CD4-positive, alpha-beta T cell treated with Interleukin-10 for 1 hour (primary cell): ENCODE measurements around the gene HLA-DRB5.
"Not testable (repeated sequence)": the region's sequence is repeated elsewhere in the genome, so short reads cannot be mapped to it uniquely, and the experiment has no call there.

Experiments
- DNase-seq: peaks from one replicate; pipeline ENCODE4 v3.0.0-alpha.2; 2020

The HLA-DRB5 gene

DNA sequence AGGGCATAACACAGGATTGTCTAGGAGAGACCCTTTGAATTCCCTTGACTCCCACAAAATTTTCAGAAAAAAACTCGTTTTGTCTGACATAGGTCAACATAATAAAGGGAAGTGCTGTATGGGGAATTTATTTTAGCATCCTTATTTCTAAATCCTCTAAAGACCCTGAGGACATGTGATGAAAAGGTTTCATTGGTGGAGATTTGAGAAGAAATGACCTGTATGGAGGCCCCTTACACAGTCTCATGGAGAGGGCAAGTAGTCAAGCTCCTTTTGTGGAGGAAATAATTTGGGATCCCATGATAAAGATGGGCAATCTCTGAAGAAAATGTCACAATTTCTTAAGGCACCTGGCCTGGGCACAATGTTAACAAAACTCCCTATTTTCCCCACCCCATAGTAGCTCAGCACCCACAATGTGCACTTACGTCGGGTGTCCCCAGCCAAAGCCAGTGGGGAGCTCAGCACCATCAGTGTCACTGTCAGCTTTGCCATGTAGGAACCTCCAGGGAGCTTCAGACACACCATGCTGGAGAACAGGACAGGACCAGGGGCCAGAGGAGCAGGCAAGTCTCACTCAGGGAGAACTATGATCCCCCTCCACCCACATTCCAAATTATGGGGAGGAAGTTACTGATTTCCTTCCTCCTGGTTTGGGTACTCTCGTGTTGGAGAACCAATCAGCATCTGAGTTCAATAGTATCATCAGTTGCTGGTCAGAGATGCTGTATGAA is at the start of gene HLA-DRB5:
Gene HLA-DRB5, minus strand, starts transcription at position 591 of the 734 bp plus-strand sequence. Its CDS starts 63 bp downstream, at position 528.
- DNase-seq: peak; percentile 44

DNA sequence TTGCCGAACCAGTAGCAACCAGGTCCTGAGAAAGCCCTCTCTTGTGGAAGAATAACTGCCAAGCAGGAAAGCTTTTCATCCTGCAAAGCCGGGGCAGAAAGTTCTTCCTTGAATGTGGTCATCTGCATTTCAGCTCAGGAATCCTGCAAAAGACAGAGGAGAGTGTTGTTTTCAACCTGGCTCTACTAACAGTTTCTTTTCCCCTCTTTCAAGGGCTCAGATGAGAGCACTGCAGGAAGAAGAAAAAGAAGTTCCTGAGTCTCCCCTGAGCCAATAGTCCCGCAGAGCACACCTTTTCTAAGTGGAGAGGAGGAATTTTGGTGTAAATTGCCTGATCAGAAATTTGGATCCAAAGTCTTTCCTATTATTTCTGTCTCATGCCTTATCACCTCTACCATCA is 48.9 kb upstream of the HLA-DRB5 start:
- no peak for DNase-seq

DNA sequence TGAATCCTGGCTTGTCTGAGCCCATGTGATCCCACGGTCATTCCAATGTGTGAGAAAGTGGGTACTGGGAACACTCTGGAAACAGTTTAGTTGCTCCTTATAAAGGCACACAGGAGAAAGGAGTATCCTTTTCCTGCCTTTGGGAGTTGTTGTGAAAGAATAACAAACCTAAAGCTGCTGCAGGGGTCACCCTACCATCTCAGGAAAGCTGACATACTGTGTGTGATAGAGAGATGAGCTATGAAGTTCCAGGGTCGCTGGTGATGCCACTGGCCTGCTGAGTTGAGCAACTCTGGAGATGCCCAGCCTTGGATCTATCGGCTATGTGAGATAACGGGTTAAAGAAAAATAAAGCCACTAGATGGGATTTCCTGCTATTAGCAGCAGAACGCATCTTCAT is 47.4 kb upstream of the HLA-DRB5 start:
- DNase-seq: not testable (repeated sequence)

DNA sequence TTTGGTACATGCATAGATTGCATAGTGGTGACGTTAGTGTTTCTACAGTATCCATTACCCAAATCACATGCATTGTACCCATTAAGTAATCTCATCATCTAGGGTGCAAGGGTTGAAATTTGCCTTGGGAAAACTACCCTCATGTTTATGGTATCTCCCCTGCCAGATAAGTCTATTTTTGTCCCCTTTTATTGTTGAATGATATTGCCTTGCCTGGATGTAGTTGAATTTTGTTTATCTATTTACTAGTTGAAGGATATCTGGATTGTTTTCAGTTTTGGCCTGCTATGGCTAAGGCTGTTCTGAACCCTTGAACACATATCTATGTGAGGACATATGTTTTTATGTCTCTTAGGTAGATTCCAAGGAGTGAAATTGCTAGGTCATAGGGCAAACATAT is 46.2 kb upstream of the HLA-DRB5 start:
- DNase-seq: no peak

GRCh38 chr6:32570363-32570905 is 40.3 kb upstream of the HLA-DRB5 start:
- DNase-seq: no peak

GRCh38 chr6:32568561-32568960 is 38.5 kb upstream of the HLA-DRB5 start:
- DNase-seq: peak; percentile 5

GRCh38 chr6:32566957-32567356 is 36.9 kb upstream of the HLA-DRB5 start:
- no peak for DNase-seq

DNA sequence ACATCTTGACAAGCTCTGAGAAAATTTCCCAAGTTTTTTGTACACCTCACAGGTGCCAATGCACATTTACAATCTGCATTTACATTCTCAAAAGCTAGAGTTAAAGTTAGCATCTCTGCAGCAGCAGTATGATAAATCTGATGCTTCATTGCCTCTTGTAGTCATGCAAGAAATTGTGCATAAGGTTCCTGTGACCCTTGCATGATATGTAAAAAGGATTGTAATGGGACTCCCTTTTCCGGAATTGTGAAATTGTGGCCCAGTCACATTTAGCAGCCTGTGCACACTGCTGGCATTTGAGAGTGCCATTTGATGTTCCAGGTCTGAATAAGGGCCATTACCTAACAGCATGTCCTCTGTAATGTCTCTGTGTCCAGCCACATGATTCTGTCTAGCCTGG is 35.4 kb upstream of the HLA-DRB5 start:
- DNase-seq: no peak

- no peak for DNase-seq
Measured at GRCh38 chr6:32562940-32563339, 32.9 kb upstream of the HLA-DRB5 start.

- DNase-seq: no peak
Measured at GRCh38 chr6:32559747-32560146, 29.7 kb upstream of the HLA-DRB5 start.

- DNase-seq: no peak
Measured at GRCh38 chr6:32558426-32559057, 28.5 kb upstream of the HLA-DRB5 start.

GRCh38 chr6:32554116-32554965 is 24.3 kb upstream of the HLA-DRB5 start:
- DNase-seq: no peak

- DNase-seq: no peak
Measured at GRCh38 chr6:32553037-32553742, 23.1 kb upstream of the HLA-DRB5 start.

GRCh38 chr6:32551410-32551809 is 21.3 kb upstream of the HLA-DRB5 start:
- no peak for DNase-seq

DNA sequence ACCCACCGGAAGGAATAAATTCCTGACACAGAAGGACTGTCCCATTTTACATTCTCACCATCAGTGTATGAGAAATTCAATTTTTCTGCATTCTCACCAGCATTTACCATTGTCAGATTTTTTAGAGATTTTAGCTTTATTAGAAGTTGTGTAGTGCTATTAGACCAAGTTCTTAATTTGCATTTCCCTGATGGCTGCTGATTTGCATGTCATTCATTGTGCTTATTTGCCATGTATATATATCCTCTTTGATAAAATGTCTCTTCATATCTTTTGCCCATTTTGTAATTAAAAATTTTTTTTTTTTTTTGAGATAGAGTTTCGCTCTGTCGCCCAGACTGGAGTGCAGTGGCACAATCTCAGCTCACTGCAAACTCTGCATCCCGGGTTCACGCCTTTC is 9.8 kb upstream of the HLA-DRB5 start:
- no peak for DNase-seq

- not testable (repeated sequence) for DNase-seq
Measured at GRCh38 chr6:32530431-32530793, 325 bp upstream of the HLA-DRB5 start.

GRCh38 chr6:32522302-32523047 is 7.6 kb downstream of the HLA-DRB5 start:
- no peak for DNase-seq

DNA sequence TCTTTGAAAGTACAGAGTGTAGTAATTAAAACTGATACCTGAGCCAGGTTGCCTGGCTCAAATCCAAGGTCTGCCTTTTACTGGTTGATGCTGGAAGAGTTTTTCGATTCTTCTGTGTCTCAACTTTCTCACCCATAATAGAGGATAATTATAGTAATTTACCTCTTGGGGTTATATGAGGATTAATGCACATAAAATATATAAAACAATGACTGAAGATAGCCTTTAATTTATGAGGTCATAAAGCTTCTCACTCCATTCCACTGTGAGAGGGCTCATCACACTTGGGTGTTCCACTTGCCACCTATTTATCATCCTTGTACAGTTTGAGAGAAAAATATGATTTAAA is 10.2 kb downstream of the HLA-DRB5 start:
- no peak for DNase-seq

DNA sequence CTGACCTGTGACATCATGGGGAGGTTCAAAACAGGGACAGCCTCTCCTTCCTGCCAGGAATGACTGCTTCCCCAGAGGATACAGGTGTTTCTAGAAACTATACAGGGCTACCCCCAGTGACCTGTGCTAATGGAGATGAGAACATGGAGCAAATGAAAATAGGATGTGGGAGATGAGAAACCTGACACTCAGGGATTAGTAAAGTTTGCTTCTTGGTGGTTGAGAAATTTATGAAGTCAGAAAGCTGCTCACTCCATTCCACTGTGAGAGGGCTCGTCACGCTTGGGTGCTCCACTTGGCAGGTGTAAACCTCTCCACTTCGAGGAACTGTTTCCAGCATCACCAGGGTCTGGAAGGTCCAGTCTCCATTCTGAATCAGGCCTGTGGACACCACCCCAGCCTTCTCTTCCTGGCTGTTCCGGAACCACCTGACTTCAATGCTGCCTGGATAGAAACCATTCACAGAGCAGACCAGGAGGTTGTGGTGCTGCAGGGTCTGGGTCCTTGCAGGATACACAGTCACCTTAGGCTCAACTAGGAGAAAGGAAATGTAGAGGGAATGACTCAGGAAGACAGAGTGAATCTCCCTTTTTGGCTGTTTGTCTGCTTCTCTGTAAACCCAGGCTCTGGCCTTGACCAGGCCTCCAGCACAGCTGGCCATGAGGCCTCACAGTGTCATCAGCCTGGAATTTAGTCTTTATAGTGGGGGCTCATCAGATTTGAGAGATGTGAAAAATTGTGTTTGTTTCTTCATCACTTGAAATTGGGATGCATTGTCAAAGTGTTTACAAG is 10.8 kb downstream of the HLA-DRB5 start:
- DNase-seq: no peak

DNA sequence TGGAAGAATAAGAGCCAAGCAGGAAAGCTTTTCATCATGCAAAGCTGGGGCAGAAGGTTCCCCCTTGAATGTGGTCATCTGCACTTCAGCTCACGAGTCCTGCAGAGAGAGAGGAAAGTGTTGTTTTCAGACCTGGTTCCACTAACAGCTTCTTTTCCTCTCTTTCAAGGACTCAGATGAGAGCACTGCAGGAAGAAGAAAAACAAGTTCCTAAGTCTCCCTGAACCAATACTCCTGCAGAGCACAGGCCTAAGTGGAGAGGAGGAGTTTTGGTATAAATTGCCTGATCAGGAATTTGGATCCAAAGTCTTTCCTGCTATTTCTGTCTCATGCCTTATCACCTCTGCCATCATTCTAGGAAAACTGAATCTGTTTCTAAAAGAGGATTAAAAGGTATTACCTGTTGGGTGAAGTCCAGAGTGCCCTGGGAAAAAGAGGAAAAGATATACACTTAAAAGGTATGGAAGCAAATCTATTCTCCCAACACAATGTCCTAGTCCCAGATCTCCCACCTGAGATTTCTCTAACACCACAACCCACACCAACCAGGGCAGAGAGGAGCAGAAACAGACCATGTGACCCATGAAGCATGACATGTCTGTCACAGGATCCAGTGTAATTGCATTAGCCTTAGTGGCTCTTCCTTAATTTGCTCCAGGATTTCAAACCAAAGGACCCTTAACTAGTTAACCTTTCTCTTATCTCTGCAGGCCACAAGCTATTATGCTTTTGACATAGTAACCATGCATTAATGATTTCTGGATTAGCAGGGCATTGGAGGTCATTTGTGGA is 12.2 kb downstream of the HLA-DRB5 start:
- no peak for DNase-seq
